ENCODE data around the gene PCDH7.

The PCDH7 gene

GRCh38 chr4:30726090-30726675, 6.0 kb downstream of the PCDH7 start:
- no peak for DNase-seq

GRCh38 chr4:30727409-30727808, 7.2 kb downstream of the PCDH7 start:
- DNase-seq = no peak

- no peak for DNase-seq
These were observed 8.1 kb downstream of the PCDH7 start for GRCh38 chr4:30728311-30728710.

DNA sequence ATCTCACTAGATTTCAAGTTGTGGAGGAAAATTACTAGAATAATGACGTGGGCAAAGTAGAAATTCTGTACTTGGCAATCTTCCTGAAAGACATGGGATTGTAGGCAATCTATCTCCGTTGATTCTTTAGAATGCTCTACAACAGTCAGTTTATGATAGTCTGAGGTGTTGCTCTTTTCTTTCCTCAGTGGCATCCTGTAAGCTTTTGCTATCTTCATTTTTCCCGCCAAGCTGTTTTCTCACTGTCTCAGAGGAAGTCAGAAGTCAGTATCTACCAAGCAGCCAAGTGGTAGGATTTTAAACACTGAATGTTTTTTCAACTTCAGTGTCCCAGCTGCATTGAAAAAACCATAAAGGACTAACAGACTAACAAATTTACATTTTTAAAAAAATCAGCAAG, 23.7 kb downstream of the PCDH7 start:
- no peak for DNase-seq

DNA sequence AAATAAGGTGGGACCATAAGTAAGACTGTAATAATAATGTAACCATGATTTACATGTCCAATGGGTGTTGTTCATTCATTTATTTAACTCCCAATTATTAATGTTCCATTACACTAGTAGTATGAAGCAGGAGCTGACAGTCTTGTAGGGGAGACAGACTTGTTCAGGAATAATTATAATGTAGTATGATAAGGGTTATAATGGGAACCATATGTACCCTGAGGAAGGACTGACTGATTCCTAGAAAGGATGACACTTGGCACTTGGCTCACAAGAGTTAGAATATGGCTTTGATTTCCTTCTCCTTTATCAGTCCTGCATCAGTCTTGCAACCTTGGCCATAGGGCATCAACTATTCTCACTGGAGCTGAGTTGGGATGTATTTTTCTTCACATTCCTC, 24.2 kb downstream of the PCDH7 start:
- DNase-seq = no peak

DNA sequence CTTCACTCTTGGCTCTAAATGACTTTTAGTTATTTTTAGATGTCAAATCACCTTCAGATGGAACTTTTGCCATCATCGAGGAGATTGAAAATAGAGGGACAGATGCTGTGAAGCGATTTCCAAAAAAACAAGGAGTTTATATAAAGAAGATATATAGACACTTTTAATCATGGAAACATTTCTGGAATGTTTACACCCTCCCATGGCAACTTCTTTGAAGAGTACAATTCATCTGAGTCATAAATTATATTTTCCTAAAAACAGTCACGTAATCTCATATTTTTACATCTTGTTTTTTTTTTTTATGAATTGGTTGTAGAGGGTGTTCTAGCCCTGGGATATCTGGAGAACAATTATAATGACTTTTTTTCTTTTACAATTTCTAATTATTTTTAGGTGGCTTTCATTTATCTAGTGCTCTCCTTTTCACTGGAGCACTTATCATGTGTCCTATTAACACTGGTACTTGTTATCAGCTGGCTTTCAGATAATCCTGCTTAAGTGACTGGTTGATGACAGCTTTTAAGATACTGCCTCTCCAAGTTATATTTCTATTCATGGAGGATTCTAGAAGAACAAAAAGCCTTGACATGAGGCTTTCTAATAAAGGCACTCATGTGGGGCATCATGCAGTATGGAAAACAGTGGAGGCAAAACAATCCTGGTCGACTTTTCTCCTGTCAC, 24.9 kb downstream of the PCDH7 start:
- no peak for DNase-seq

DNA sequence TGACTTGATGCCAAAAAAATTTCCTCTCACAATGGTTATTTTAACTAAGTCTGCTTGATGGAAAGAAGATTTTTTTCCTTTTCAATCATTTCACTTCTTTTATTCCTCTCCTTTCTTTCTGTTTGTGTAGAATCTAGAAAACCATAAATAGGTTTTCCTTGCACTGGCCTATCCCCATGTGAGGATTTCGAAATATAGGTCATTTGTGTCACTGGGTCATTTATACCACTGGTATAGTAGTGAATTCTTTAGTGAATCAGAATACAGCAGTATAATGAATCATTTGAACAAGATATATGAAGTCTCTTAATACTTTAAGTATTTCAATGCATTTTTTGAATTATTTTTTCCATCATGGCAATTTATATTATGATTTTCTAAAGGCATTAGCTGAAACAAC, 26.6 kb downstream of the PCDH7 start:
- no peak for DNase-seq

DNA sequence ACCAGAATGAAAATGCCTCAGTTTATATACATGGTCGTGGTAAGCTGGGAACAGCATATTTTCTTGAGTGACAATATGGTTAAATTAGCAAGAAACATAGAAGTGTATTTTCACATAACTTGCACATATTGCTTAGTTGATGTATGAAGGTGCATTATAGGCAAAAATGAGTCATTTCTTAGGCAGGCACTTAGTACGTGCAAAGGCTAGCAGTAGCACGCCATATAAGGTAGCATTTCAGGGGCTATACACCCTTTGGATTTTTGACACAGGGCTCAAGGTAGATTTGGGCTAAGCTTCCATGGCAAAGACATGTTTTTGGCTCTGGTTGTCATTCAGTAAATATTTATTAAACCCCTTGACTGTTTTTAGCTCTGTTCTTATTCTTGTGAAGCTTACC, 33.1 kb downstream of the PCDH7 start:
- DNase-seq = no peak

GRCh38 chr4:30754021-30754420, 33.9 kb downstream of the PCDH7 start:
- DNase-seq = no peak

DNA sequence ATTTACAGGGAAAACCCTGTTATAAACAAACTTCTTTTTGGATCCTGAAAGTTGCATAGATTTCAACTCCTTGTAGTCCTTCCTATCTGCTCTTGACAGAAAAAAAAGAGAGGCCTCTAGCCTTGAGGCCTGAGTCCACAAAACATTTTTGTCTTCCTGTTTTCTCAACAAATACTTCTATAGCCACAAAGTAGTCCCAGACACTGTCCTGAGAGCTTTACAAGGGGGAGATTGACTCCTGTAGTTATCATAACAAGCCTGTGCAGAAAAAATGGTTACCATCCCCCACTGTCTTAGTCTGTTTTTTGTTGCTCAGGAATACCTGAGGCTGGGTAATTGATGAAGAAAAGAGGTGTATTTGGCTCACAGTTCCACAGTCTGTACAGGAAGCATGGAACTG, 35.2 kb downstream of the PCDH7 start:
- DNase-seq = no peak

- DNase-seq = no peak
These were observed 36.4 kb downstream of the PCDH7 start for GRCh38 chr4:30756553-30756952.

- DNase-seq = peak; percentile 1 to 13
These were observed 37.2 kb downstream of the PCDH7 start for GRCh38 chr4:30757357-30757756.

GRCh38 chr4:30760551-30760950, 40.4 kb downstream of the PCDH7 start:
- no peak for DNase-seq

DNA sequence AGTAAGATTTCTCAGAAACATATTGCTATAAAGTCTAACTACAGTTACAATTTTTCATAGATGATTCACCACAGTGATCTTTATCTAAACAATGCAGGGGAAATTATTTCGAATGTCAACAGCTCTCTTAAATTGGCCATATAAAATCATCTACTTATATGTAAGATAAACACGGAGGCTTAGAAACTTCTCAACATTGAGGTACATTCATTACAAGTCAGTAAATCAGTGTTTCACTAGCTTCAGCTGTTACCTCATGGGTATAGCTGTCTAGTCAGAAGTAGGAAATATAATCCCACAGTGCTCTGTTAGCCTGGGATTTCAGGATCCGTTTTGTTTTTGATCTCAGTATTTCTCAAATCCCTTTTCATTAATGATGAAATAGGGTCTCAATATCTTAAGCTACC, 43.2 kb downstream of the PCDH7 start:
- no peak for DNase-seq

DNA sequence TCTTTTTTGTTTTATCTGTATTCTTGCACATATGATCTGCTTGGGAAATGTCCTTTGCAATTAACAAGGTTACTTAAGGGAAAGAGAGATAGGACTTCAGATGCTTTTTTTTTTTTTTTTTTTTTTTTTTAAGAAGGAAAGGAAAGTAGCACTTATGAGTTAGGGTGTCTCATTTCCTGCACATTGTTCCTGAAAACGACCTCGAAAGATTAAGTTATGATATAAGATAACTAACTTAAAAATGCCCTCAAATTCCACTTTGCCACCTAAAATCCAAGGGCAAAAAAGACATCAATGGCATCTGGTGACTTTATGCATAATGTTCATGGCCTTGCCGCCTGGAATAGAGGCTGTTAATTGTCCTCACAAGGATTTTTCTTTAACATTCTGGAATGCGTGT, 44.9 kb downstream of the PCDH7 start:
- DNase-seq = no peak

GRCh38 chr4:30767147-30767845, 47.1 kb downstream of the PCDH7 start:
- no peak for DNase-seq

- no peak for DNase-seq
These were observed 48.1 kb downstream of the PCDH7 start for GRCh38 chr4:30768277-30768676.

GRCh38 chr4:30769093-30769492, 48.9 kb downstream of the PCDH7 start:
- no peak for DNase-seq

GRCh38 chr4:30770049-30770549, 49.9 kb downstream of the PCDH7 start:
- no peak for DNase-seq

GRCh38 chr4:30770812-30771211, 50.6 kb downstream of the PCDH7 start:
- no peak for DNase-seq

DNA sequence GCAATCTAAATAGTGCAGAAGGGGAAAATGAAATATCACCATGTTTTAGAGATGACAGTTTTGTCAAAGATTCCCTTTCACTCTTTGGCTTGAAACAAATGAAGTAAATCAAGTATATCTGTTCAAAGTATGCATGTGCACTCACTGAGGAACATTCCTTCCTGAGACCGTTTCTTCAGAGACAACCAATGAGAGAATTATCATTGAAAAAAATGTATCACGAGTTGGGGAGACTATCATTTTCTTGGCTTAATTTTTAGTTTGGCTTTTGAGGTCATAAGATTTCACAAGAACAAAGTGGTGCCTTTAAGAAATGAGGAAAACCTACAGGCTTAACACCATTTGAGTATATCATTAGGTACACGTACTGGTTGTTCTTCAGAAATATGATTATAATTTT, 56.3 kb downstream of the PCDH7 start:
- no peak for DNase-seq

- DNase-seq = no peak
These were observed 56.8 kb downstream of the PCDH7 start for GRCh38 chr4:30776921-30777415.
